Measurements from ENCODE around the gene NLN. TPM values are rescaled to one million over a fixed set of nuclear protein-coding genes. Genes with fewer than 3 reads are reported as not detected.
"Not testable (repeated sequence)": the region's sequence is repeated elsewhere in the genome, so short reads cannot be mapped to it uniquely, and the experiment has no call there.

NLN gene
- total RNA-seq, 1 donor from 2014 or later, result 94.0 TPM

DNA sequence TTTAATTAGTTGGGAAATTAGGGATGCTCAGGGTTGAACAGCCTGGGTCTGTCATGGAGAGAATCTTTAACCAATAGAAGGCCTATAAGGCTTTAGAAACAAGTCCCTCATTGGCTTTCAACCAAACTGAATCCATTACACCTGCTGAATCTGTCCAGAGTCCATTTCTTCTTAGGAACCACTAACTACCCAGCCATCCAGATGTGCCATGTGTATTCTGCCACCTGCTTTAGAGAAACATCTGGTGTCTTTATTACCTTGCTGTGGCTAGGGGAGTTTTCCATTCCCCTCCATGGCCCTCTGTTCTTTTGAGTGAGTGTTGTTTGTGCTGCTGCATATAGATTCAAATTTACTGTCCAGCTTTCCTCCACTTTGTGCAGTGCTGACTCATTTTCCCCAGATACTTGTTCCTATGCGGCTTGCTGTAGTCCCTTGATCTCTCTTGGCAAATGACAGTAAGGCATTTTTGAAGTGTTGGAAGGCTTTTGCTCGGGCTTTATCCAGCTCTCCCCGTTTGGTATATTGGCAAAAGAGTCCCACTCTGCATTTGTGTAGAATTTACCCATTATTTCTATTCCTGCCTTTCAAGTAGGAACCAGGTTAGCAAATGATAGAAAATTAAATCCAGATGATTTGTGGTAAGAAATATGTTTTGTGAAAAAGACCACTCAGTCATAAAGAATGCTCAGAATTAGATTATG lies 54.6 kb downstream of the NLN start:
- Mint-ChIP-seq H3K27ac (ENCODE audit: unreplicated experiment) (no peak overlapping the region), H3K9me3 (ENCODE audit: unreplicated experiment) (no peaks in the 10 kb centered on the region), H3K4me1 (ENCODE audit: low read depth, unreplicated experiment) (no peaks in the 10 kb centered on the region), H3K4me3 (ENCODE audit: unreplicated experiment) (no peak overlapping the region), H3K27me3 (ENCODE audit: unreplicated experiment) (peaks cover 2% of the 10 kb centered on the region), H3K36me3 (ENCODE audit: unreplicated experiment) (no peaks in the 10 kb centered on the region)
- TF ChIP-seq, protein P1, sequence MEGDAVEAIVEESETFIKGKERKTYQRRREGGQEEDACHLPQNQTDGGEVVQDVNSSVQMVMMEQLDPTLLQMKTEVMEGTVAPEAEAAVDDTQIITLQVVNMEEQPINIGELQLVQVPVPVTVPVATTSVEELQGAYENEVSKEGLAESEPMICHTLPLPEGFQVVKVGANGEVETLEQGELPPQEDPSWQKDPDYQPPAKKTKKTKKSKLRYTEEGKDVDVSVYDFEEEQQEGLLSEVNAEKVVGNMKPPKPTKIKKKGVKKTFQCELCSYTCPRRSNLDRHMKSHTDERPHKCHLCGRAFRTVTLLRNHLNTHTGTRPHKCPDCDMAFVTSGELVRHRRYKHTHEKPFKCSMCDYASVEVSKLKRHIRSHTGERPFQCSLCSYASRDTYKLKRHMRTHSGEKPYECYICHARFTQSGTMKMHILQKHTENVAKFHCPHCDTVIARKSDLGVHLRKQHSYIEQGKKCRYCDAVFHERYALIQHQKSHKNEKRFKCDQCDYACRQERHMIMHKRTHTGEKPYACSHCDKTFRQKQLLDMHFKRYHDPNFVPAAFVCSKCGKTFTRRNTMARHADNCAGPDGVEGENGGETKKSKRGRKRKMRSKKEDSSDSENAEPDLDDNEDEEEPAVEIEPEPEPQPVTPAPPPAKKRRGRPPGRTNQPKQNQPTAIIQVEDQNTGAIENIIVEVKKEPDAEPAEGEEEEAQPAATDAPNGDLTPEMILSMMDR (IDR thresholded peaks at IDR 0.05; ENCODE audit: partially characterized antibody, unreplicated experiment), result no peak
- DNase-seq, result no peak

DNA sequence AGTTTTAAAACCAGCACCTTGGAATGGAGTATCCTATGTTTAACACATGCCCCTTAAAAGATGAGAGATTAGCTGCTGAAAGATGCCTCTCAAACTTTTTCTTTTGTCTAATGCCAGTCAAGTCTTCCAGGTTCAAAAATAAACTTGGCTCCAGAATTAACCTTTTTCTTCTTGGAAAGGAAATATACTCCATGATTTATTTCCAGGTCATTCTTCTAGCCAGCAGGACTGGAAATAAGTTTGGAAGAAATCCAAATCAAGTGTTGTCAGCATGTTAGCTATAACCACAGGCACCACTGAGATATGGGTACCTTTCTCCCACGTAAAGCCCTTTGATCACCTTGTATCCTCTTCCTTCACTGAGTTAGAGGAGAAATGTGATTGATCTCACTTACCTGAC lies 56.1 kb downstream of the NLN start:
- Mint-ChIP-seq H3K4me1 (ENCODE audit: low read depth, unreplicated experiment) (no peaks in the 10 kb centered on the region), H3K27me3 (ENCODE audit: unreplicated experiment) (peaks cover 2% of the 10 kb centered on the region), H3K36me3 (ENCODE audit: unreplicated experiment) (no peaks in the 10 kb centered on the region), H3K27ac (ENCODE audit: unreplicated experiment) (no peak overlapping the region), H3K9me3 (ENCODE audit: unreplicated experiment) (no peaks in the 10 kb centered on the region), H3K4me3 (ENCODE audit: unreplicated experiment) (no peak overlapping the region)
- TF ChIP-seq, protein P1 (IDR thresholded peaks at IDR 0.05; ENCODE audit: partially characterized antibody, unreplicated experiment), result no peak
- DNase-seq, result no peak

DNA sequence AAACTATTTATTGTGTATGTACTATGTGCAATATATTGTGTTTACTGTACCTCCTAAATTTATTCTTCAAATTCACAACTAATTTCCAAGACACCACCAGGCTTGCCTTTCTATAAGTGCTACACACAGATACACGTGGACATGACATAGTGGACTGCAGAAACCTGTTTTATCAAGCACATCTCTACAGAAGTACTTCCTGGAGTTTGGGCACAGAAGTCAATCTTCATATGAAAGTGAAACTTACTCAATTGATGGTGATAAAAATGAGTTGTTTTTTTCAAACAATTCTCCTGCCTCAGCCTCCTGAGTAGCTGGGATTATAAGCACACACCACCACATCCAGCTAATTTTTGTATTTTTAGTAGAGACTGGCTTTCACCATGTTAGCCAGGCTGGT lies 57.6 kb downstream of the NLN start:
- no peak overlapping the region for H3K4me3 Mint-ChIP-seq (ENCODE audit: unreplicated experiment)
- no peak for DNase-seq
- no peak overlapping the region for H3K27ac Mint-ChIP-seq (ENCODE audit: unreplicated experiment)
- TF ChIP-seq, protein P1 (IDR thresholded peaks at IDR 0.05; ENCODE audit: partially characterized antibody, unreplicated experiment), result no peak
- no peaks in the 10 kb centered on the region for H3K36me3 Mint-ChIP-seq (ENCODE audit: unreplicated experiment)
- H3K27me3 Mint-ChIP-seq (ENCODE audit: unreplicated experiment), result peaks cover 2% of the 10 kb centered on the region
- H3K9me3 Mint-ChIP-seq (ENCODE audit: unreplicated experiment), result no peaks in the 10 kb centered on the region
- H3K4me1 Mint-ChIP-seq (ENCODE audit: low read depth, unreplicated experiment), result peaks cover 2% of the 10 kb centered on the region

DNA sequence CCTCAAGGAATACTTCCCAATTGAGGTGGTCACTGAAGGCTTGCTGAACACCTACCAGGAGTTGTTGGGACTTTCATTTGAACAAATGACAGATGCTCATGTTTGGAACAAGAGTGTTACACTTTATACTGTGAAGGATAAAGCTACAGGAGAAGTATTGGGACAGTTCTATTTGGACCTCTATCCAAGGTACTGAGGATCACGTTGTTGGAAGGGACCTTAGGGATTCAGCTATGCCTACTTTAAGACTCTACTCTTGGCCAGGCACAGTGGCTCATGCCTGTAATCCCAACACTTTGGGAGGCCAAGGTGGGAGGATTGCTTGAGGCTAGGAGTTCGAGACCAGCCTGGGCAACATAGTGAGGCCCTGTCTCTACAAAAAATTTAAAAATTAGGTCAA lies 66.3 kb downstream of the NLN start:
- not testable (repeated sequence) for H3K9me3 Mint-ChIP-seq (ENCODE audit: unreplicated experiment); H3K27me3 Mint-ChIP-seq (ENCODE audit: unreplicated experiment); DNase-seq; H3K4me1 Mint-ChIP-seq (ENCODE audit: low read depth, unreplicated experiment); H3K27ac Mint-ChIP-seq (ENCODE audit: unreplicated experiment); H3K4me3 Mint-ChIP-seq (ENCODE audit: unreplicated experiment); H3K36me3 Mint-ChIP-seq (ENCODE audit: unreplicated experiment)

DNA sequence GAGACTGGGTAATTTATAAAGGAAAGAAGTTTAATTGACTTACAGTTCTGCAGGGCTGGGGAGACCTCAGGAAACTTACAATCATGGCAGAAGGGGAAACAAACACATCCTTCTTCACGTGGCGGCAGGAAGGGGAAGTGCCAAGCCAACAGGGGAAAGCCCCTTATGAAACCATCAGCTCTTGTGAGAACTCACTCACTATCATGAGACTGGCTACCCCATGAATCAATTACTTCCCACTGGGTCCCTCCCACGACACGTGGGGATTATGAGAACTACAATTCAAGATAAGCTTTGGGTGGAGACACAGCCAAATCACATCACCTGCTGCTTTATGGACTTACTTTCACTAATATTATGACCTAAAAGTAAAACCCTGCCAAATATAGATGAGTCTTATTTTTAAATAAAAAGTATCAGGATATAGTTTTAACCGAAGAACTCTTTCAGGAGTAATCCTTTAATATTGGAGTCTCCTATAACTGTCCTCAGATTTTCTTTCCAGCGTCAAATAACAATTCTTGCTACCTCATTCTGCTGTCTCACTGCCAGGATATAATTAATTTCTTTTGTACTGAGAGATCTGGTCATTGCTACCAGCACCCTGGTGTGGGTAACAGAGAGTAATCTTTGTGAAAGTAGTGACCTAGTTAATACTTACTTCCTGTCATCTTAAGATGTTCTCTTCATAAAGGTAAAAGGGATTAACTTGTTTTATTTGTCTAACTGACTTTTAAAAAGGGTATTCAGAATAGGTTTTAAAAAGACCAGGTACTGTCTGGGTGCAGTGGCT lies 68.6 kb downstream of the NLN start:
- peaks cover 9% of the 10 kb centered on the region for H3K36me3 Mint-ChIP-seq (ENCODE audit: unreplicated experiment)
- H3K27ac Mint-ChIP-seq (ENCODE audit: unreplicated experiment), result no peak overlapping the region
- no peaks in the 10 kb centered on the region for H3K4me1 Mint-ChIP-seq (ENCODE audit: low read depth, unreplicated experiment)
- DNase-seq, result no peak
- H3K4me3 Mint-ChIP-seq (ENCODE audit: unreplicated experiment), result no peak overlapping the region
- peaks cover 2% of the 10 kb centered on the region for H3K9me3 Mint-ChIP-seq (ENCODE audit: unreplicated experiment)
- H3K27me3 Mint-ChIP-seq (ENCODE audit: unreplicated experiment), result peaks cover 4% of the 10 kb centered on the region
- TF ChIP-seq, protein P1 (IDR thresholded peaks at IDR 0.05; ENCODE audit: partially characterized antibody, unreplicated experiment), result no peak

Data from glutamatergic neuron (in vitro differentiated cells).